Activated CD4-positive, CD25-positive, alpha-beta regulatory T cell treated with anti-CD3 and anti-CD28 coated beads, Interleukin-2, amount 50 U/mL, for 72 hours (primary cell): Measurements from ENCODE around the gene NR0B1.

Experiments
- DNase-seq: peaks from one replicate; pipeline ENCODE4 v3.0.0; 2021

The NR0B1 gene, protein sequence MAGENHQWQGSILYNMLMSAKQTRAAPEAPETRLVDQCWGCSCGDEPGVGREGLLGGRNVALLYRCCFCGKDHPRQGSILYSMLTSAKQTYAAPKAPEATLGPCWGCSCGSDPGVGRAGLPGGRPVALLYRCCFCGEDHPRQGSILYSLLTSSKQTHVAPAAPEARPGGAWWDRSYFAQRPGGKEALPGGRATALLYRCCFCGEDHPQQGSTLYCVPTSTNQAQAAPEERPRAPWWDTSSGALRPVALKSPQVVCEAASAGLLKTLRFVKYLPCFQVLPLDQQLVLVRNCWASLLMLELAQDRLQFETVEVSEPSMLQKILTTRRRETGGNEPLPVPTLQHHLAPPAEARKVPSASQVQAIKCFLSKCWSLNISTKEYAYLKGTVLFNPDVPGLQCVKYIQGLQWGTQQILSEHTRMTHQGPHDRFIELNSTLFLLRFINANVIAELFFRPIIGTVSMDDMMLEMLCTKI

DNA sequence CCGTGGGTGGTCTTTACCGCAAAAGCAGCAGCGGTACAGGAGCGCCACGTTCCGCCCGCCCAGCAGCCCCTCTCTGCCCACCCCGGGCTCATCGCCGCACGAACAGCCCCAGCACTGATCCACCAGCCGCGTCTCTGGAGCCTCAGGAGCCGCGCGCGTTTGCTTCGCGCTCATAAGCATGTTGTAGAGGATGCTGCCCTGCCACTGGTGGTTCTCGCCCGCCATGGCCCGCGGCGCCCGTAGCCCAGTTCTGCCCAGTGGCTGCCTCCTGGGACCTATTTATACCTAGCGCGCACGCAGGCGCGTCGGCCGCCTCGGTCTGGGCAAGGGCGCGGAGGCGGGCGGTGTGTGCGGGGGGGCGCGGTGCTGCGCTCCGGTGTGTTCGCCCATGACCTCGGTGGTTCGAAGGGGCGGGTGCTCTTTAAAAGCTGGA is at the start of gene NR0B1:
NR0B1 (minus strand) TSS at position 252 of the 433 bp plus-strand sequence; CDS start at position 225, 27 bp downstream.
- no peak for DNase-seq

DNA sequence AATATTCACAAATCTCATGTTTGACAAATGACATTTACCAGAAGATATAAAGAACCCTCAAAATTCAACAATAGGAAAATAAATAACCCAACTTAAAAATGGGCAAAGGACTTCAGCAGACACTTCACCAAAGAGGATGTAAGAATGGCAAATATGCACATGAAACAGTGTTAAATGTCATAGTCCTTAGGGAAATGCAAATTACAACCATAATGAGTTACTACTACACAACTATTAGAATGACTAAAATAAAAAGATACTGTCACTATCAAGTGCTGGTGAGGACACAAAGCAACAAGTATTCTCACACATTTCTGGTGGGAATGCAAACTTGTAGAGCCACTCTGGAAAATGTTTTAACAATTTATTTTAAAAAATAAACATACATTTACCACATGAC is 40.8 kb upstream of the NR0B1 start:
- DNase-seq, result no peak

DNA sequence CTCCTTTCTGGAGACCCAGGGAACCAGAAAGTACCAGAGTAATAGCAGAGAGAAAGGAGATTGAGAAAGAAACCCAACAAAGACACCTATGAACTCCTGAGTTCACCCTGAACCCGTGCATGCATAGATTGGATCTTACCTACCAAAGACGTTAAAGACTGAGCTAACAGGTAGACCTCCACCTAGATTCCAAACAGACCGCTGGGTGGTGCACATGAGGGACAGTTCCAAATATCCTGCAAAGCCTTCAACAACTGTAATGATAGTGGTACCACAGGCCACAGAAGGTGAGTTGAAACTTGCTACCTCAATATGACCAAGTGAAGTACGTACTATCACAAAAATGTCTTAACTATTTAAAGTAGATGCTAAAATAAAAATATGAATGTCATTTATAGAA is 34.0 kb upstream of the NR0B1 start:
- DNase-seq, result no peak

DNA sequence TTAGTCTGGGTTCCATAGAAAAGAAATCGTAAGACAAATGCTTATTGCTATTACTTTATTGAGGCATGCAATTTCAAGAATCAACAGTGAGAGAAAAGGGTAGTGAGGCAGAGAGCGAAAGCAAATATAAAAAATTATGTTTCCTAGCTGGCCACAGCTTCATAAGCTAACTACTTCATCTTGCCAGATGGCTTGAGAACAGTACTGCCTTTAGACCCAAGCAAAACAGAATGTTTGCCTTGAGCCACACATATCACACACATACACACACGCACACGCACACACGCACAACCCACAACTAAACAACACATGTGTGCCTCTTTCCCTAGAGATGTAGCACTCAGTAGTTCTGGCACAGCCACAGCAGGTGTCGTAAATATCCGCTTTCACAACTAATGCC is 31.6 kb upstream of the NR0B1 start:
- no peak for DNase-seq

DNA sequence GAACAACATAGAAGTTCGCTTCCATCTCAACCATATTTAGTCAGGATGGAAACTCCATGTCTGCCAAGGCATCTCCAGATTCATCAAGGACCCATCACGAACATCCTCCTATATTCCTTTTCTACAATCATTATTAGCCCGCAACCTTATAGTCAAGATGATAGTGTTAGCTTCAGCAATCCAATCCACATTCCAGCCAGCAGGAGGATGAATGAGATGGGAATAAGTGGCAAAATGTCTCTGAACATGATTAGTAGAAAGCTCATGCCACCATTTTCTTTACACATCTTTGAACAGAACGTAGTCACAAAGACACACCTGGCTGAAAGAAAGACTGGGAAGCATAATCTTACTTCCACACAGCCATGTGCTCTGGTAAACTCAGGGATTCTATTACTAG is 18.6 kb upstream of the NR0B1 start:
- DNase-seq, result no peak

DNA sequence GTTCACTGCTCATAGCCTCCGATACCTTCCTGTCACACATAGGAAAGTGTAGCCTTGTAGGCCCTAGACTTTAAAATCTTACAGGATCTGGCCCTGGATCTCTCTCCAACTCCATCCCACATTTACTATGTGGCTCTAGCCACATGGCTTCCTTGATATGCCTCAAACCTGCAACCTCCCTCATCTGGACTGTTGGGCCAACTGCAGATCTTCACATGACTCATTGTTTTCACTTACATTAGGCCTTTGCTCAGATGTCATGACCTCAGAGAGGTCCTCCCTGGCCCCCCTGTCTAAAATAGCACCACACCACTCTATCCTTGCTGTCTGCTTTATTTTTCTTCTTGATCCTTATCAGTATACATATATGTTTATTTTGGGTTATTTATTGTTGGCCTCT is 8.1 kb upstream of the NR0B1 start:
- DNase-seq, result no peak

DNA sequence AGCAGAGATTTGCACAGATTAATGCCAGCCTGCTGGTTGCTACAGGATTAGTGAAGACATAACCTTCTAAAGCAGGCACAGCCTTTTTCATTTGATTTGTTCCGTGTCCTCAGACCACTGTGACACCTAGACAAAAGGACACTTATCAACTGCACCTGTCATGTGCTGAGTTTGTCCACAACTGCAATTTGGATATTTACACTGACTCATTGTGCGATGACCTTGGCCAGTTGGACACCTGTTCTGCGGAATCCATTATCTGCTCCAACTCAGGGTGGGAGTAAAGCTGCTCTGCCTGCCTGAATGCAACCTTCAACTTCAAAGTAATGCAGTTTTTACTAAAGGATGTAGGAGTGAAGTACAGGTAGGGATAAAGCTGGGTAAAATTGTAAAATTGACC is 4.1 kb upstream of the NR0B1 start:
- no peak for DNase-seq

DNA sequence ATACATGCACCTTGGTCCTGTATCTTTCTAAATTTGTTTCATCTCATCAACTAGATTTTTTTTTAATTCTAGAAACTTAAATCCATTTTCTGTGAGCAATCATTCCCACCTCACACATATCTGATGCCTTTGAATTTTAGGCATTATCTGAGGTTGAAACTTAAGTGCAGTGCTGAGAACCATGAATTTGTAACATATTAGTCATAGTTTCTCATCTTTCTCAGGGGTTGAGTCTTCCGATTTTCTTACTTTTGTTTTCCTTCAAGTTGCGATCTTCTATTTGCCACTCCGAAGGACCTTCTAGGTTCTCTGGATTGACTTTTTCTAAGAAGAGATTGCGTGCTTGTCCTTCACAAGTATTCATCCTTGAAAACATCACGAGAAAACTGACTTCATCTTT is 3.7 kb upstream of the NR0B1 start:
- DNase-seq, result no peak

DNA sequence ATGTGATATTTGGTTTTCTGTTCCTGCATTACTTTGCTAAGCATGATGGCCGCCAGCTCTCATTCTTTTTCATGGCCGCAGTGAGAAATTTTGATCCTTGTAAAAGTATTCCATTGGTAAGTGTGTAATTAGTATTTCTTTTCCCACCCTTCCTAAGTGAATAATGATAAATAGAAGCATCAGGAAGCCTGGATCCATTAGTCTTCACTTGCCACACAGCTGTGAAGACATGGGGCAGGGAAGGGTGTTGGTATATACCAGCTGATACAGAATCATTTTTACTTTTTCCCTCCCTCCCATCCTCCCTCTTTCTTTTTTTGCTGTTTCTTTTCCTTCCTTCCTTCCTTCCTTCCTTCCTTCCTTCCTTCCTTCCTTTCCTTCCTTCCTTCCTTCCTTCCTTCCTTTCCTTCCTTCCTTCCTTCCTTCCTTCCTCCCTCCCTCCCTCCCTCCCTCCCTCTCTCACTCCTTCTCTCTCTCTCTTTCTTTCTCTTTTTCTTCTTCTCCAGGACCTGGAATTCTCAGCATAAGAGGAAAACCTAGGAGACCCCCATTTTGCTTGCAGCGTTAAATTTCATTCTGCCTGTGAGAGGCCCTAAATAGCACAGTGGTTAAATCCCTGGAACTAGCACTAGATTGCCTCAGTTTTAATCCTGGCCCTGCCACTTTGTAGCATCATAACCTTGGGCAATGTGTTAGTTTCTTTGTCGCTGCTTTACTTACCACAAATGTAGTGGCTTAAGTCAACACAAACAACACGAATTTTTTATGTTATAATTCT is 1.4 kb upstream of the NR0B1 start:
- DNase-seq, result no peak

DNA sequence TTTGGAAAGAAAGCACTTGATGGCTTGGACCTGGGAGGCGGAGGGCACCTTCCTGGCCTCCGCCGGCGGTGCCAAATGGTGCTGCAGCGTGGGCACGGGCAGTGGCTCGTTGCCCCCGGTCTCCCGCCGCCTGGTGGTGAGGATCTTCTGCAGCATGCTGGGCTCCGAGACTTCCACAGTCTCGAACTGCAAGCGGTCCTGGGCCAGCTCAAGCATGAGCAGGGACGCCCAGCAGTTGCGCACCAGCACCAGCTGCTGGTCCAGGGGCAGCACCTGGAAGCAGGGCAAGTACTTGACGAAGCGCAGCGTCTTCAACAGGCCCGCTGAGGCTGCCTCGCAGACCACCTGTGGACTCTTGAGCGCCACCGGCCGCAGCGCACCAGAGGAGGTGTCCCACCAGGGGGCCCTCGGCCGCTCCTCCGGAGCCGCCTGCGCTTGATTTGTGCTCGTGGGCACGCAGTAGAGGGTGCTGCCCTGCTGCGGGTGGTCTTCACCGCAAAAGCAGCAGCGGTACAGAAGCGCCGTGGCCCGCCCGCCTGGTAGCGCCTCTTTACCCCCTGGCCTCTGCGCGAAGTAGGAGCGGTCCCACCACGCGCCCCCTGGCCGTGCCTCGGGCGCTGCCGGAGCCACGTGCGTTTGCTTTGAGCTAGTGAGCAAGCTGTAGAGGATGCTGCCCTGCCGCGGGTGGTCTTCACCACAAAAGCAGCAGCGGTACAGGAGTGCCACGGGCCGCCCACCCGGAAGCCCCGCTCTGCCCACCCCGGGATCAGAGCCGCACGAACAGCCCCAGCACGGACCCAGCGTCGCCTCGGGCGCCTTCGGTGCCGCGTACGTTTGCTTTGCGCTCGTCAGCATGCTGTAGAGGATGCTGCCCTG is 689 bp downstream of the NR0B1 start:
- DNase-seq, result no peak

DNA sequence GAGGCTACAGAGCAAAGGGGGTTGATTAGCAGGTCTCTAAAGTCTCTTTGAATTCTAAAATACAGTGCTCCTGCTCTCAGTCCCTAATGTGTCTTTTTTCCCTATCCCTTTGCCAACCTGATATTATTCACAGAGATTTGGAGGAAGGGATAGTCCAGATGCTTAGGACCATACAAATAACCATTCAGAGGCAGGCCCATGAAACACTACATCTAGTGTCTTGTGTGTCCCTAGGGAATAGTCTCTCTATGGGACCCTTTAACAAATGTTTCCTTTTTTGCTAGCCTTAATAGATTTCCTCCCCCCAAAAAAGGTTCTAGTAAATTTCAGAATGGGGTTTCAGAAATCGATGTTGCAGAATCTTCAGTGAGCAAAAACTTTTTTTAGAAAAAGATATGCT is 1.7 kb downstream of the NR0B1 start:
- DNase-seq, result no peak

DNA sequence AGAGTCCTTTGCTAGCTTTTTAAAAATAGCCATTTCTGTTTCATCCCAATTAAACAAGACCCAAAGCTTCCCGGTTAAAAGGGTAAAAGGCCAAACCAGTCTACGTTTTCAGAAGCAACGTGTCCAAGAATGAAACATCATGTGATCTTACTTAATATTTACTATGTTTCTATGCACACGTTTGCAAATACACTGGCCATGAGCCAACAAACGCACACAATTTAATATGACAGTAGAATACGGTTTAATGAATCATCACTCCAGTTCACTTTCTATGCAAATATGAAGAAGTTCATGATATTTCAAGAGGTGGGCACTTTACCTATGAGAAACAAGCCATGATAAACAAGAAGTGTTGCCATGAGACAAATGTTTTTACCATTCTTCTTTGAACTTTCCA is 4.3 kb downstream of the NR0B1 start:
- no peak for DNase-seq

DNA sequence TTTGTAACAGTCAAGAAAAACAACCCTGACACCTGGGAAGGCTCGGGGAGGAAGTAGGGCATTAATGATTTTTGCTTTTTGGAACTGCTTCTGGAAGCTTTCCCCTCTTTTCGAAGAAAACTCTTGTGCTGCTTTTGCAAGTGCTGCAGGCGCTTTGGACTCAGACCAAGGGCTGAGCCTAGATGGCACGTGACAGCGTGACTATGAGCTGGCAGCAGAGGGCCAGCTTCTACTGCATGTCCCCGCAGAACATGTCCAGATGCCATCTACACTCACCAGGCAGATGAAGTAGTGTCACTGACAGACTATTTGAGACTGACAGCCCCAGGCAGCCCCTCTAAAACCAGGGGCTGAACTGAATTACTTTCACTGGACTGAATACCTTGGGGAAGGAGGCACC is 6.2 kb downstream of the NR0B1 start:
- no peak for DNase-seq

DNA sequence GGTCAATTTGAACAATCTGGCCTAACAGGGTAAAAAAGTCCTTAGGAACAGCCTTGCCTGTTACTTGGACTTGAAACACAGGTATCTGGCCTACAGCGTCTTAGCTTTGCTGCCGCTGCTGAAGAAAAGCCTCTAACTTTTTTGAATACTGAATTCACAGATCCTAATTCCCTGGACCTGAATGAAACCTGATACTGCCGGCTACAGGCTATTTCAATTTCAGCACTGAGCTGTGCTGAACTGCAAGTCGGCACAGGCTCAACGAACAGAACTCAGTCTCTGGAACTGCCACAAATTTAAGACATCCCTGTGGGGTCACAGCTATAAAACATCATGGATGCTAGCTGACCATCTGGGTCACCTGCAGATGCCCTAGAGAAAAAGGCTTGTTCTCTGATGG is 7.2 kb downstream of the NR0B1 start:
- DNase-seq, result no peak

DNA sequence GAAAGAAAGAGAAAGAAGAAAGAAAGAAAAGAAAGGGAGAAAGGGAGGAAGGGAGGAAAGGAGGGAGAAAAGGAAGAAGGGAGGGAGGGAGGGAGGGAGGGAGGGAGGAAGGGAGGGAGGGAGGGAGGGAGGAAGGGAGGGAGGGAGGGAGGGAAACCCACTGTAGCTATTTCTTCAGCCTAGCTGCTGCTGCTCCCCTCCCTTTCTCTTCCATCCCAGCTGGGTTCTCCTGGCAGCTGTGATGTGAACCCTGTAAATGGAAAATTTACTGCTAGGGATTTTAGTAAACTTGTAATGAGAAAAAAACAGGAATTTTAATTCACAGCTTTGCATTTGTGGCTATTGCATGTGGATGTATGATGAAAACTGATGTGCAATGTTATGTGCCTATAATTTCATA is 8.0 kb downstream of the NR0B1 start:
- no peak for DNase-seq

DNA sequence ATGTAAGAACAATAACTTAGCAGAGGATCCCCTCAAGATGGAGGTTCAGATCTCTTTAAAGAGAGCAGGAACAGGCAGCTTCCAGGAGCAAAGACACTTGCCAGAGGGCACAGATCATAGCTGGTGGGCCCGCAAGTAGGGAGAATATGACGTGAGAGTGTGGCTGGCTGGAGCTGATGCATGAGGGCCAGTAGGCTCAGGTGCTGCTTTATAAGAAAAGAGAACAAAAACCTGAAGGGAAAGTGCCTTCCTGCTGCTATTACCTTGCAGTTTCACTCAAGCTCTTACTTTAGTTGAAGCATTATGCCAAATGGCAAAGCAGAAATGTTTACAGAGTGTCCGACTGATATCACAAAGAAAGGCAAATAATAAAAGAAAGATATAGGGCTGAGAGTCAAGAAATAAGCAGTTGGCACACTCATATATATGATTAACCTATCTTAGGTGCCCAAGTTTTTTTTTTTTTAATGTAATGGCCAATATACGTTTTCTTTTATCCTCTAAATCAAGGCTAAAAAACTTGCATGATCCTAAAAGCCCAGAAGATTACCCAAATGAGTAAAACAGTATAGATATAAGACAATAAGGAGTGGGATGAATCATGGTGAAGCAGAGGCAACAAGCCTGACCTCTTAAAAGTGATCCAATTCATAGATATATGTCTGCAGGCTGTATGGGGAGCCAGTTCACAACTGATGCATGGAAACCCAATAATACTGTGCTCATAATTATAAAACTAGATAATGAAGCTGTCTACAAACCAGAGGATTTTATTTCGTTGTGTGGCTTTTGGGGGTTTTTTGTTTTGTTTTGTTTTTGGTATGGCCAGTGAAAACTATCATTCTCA is 12.6 kb downstream of the NR0B1 start:
- no peak for DNase-seq

DNA sequence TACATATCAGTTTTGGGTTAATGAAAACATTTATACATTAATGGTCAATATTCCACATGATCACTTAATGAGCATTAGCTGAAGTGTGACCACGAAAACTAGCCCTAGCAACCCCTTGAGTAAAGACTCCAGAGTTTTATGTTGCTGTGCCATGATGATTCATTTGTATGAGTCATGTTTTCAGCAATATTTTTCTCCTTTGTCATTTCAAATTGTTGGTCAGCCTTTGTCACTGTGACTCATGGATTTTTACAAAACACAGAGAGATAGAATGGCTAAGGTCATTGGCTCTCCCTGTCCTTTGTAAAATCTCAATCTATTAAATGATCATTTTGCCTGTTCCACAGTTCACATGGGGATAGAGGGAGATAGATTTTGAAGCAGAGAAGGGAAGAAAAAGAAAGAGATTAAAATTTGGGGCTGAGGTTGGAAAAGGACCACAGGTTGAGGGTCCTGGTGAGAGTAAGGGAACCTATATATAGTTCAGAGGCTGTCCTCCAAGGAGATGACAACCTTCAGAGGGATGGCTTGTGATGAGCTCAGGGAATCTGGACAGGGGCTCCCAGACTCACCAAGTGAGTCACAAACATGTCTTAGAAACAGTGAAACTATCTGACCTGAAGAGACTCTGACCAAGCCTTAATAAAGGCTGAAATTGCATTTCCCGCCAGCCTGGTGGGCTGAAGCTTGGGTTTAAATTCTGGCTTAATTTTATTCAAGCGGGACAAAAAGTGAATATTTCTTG is 25.6 kb downstream of the NR0B1 start:
- DNase-seq, result no peak

DNA sequence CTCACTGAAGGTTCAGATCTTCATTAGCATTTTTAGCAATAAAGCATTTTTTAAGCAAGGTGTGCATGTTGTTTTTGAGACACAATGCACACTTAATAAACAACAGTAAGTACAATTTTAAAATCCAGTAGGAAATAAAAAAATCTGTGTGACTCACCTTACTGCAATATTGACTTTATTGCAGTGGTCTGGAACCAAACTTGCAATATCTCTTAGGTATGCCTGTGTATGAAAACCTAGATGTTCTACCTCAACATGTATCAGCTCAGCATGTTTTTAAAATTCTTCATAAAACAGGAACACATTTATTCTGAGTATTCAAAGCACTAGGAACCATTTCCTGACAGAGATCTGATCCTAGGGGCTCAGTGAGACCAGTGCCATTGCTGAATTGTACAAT is 26.7 kb downstream of the NR0B1 start:
- DNase-seq, result no peak

DNA sequence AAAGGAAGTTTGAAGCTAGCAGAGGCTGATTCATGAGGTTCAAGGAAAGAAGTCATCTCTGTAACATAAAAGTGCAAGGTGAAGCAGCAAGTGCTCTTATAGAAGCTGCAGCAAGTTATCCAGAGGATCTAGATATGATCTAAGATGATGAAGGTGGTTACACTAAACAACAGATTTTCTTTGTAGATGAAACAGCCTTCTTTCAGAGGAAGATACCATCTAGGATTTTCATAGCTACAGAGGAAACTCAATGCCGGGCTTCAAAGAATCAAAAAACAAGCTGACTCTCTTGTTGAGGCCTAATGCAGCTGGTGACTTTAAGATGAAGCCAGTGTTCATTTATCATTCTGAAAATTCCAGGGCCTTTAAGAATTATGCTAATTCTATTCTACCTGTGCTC is 28.8 kb downstream of the NR0B1 start:
- no peak for DNase-seq

DNA sequence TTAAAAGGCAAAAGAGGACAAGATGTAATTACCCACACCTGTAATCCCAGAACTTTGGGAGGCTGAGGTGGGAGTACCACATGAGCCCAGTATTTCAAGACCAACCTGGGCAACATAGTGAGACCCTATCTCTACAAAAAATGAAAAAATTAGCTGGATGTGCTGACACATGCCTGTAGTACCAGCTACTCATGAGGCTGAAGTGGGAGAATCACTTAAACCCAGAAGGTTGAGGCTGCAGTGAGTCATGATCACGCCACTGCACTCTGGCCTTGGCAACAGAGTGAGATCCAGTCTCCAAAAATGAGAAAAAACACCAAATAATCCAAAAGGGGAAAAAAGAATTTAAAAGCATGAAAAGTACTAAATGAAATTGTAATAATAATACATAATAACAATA is 30.8 kb downstream of the NR0B1 start:
- no peak for DNase-seq

DNA sequence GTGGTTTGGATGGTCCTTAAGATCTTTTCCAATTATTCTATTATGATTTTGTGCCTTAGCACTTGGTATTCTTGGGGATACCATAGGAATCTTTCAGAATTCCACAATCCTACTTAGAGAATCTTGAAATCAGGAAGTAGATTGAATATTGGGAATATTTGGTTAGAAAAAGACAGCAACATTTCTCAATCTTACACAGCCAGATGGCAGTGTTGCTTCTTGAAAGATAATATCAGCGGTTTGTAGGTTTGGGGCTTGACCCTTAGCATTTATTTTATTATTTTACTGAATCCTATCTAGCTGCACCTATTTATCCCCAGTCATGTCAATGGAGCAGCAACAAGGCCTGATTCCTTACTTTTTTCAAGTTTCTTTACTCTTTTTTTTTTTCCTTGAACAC is 33.7 kb downstream of the NR0B1 start:
- DNase-seq, result no peak

DNA sequence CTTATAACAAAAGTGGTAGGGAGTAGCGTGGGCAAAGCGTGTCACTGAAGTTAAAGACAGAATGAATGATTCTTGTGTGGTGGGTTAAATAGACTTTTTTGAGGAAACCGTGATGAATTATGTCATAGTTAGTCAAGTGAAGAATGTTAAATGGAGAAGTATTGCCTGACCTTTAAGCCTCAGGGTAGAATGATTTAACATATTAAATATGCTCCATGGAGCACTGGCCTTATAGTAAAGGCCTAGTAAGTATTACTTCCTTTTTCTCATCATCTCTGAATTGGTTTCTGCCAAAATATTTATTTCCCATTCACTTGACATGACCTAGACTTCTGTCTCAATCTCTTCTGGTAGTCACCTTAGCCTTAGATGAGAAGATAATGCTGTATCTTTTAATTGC is 38.6 kb downstream of the NR0B1 start:
- DNase-seq, result no peak
